ENCODE results near the gene MRPL20. TPM values are rescaled to one million over a fixed set of nuclear protein-coding genes. Genes with fewer than 3 reads are reported as not detected.
A peak's percentile ranks its signal among the peaks of the same experiment; 100 is the strongest.

Gene MRPL20
- total and polyA plus RNA-seq, 9 of the 15 experiments (the other 6 are each of a cell fraction or from before 2014, with no cell fraction given): 180 to 671 (median 229) TPM

GRCh38 chr1:1358433-1359271 lies 48.4 kb downstream of the MRPL20 start, which contains the start of gene MXRA8 (continued):
- TF ChIP-seq CREB3L1 (IDR thresholded peaks at IDR 0.05; ENCODE audit: borderline replicate concordance, low read depth) (0 out of 2 replicates have a peak, but pooled peaks have one; percentile 15), ATF1 (CRISPR knock-in tag; IDR thresholded peaks at IDR 0.05) (no peak), ATF1 (tag; IDR thresholded peaks at IDR 0.05) (peak; percentile 89), ELF2 (CRISPR knock-in tag; IDR thresholded peaks at IDR 0.05) (no peak), MAZ (CRISPR knock-in tag; conservative IDR thresholded peaks at IDR 0.05 in 1 of 2, IDR thresholded peaks at IDR 0.05 in 1 of 2) (peak; percentile 45 to 58; a peak in 3 of 4 replicates), GATAD2B (IDR thresholded peaks at IDR 0.05; ENCODE audit: borderline replicate concordance) (no peak), NR1H2 (CRISPR knock-in tag; IDR thresholded peaks at IDR 0.05) (no peak), ZNF12 (CRISPR knock-in tag; IDR thresholded peaks at IDR 0.05) (no peak), NELFE (IDR thresholded peaks at IDR 0.05; ENCODE audit: insufficient read depth, insufficient read length) (no peak), DPF2 (IDR thresholded peaks at IDR 0.05) (peak; percentile 64), MYC (IDR thresholded peaks at IDR 0.05; ENCODE audit: low read depth, low read length) (peak; percentile 41), MYC (CRISPR knock-in tag; IDR thresholded peaks at IDR 0.05; ENCODE audit: borderline replicate concordance, low read depth) (peak; percentile 58; the same call in 1 of the 2 replicates), RNF2 (IDR thresholded peaks at IDR 0.05) (peak; percentile 51; the same call in 1 of the 2 replicates), FOXM1 (IDR thresholded peaks at IDR 0.05; ENCODE audit: low read depth) (no peak), FOXM1 (CRISPR knock-in tag; IDR thresholded peaks at IDR 0.05; ENCODE audit: low read depth) (peak; percentile 49; the same call in 1 of the 2 replicates)
- TF ChIP-seq, protein P1, sequence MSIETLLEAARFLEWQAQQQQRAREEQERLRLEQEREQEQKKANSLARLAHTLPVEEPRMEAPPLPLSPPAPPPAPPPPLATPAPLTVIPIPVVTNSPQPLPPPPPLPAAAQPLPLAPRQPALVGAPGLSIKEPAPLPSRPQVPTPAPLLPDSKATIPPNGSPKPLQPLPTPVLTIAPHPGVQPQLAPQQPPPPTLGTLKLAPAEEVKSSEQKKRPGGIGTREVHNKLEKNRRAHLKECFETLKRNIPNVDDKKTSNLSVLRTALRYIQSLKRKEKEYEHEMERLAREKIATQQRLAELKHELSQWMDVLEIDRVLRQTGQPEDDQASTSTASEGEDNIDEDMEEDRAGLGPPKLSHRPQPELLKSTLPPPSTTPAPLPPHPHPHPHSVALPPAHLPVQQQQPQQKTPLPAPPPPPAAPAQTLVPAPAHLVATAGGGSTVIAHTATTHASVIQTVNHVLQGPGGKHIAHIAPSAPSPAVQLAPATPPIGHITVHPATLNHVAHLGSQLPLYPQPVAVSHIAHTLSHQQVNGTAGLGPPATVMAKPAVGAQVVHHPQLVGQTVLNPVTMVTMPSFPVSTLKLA (conservative IDR thresholded peaks at IDR 0.05): peak; percentile 64 to 69; a peak in 3 of 4 replicates
- TF ChIP-seq, protein P2, sequence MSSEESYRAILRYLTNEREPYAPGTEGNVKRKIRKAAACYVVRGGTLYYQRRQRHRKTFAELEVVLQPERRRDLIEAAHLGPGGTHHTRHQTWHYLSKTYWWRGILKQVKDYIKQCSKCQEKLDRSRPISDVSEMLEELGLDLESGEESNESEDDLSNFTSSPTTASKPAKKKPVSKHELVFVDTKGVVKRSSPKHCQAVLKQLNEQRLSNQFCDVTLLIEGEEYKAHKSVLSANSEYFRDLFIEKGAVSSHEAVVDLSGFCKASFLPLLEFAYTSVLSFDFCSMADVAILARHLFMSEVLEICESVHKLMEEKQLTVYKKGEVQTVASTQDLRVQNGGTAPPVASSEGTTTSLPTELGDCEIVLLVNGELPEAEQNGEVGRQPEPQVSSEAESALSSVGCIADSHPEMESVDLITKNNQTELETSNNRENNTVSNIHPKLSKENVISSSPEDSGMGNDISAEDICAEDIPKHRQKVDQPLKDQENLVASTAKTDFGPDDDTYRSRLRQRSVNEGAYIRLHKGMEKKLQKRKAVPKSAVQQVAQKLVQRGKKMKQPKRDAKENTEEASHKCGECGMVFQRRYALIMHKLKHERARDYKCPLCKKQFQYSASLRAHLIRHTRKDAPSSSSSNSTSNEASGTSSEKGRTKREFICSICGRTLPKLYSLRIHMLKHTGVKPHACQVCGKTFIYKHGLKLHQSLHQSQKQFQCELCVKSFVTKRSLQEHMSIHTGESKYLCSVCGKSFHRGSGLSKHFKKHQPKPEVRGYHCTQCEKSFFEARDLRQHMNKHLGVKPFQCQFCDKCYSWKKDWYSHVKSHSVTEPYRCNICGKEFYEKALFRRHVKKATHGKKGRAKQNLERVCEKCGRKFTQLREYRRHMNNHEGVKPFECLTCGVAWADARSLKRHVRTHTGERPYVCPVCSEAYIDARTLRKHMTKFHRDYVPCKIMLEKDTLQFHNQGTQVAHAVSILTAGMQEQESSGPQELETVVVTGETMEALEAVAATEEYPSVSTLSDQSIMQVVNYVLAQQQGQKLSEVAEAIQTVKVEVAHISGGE (CRISPR knock-in tag; IDR thresholded peaks at IDR 0.05): peak in 1 of 3 experiments; percentile 60; a peak in 2 of 6 replicates
- TF ChIP-seq, protein P3, sequence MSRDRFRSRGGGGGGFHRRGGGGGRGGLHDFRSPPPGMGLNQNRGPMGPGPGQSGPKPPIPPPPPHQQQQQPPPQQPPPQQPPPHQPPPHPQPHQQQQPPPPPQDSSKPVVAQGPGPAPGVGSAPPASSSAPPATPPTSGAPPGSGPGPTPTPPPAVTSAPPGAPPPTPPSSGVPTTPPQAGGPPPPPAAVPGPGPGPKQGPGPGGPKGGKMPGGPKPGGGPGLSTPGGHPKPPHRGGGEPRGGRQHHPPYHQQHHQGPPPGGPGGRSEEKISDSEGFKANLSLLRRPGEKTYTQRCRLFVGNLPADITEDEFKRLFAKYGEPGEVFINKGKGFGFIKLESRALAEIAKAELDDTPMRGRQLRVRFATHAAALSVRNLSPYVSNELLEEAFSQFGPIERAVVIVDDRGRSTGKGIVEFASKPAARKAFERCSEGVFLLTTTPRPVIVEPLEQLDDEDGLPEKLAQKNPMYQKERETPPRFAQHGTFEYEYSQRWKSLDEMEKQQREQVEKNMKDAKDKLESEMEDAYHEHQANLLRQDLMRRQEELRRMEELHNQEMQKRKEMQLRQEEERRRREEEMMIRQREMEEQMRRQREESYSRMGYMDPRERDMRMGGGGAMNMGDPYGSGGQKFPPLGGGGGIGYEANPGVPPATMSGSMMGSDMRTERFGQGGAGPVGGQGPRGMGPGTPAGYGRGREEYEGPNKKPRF (IDR thresholded peaks at IDR 0.05; ENCODE audit: low read depth, low read length): no peak
